GM12878 (cell line): ENCODE measurements around the gene KCNQ1. TPM values are rescaled to one million over a fixed set of nuclear protein-coding genes. Genes with fewer than 3 reads are reported as not detected.

Experiments used
- ATAC-seq: fragments of 200-7000 bp; cut with Tn5 transposase; 3 replicates; pipeline ENCODE4 v1.9.1; 2020; ENCODE audit warnings: mild to moderate bottlenecking, moderate library complexity
- BruUV-seq: library from RNA; stranded (reverse); fragments of 400-500 nt; replicated peaks from 2 replicates; lab custom pipeline; 2021; lab: Mats Ljungman, UMichigan
- CTCF ChIA-PET: fragments of 300-600 bp; sonication (Branson Sonifier 250); formaldehyde crosslinking; extraction: SDS; loops from one replicate; lab custom pipeline; 2021; ENCODE audit warnings: inconsistent platforms; lab: Yijun Ruan, JAX
- POLR2A ChIA-PET: fragments of 350-600 bp; formaldehyde crosslinking; extraction: SDS; loops from one replicate; lab custom pipeline; 2021; ENCODE audit warnings: inconsistent platforms; lab: Charles Lee
- RAD21 ChIA-PET: fragments of 300-600 bp; sonication (Branson Sonifier 250); formaldehyde crosslinking; loops from one replicate; lab custom pipeline; 2023; ENCODE audit warnings: antibody characterized with exemption; ENCODE audit not compliant: unreplicated experiment; lab: Charles Lee
- SMC1A ChIA-PET: fragments of 300-600 bp; sonication (Branson Sonifier 250); formaldehyde crosslinking; loops from one replicate; lab custom pipeline; 2023; ENCODE audit not compliant: unreplicated experiment, uncharacterized antibody; lab: Charles Lee
- DNase-seq: peaks from one replicate; pipeline ENCODE4 v3.0.0-alpha.2; 2011; ENCODE audit warnings: low read depth, low spot score
- FAIRE-seq: peaks from 3 replicates; lab custom pipeline; 2011; peaks lifted over from hg19 to GRCh38; lab: Jason Lieb, UNC
- H2AFZ ChIP-seq: 2 replicates; pipeline ENCODE4 v1.6.0; 2011; ENCODE audit warnings: low read depth, low read length, control low read depth; ENCODE audit not compliant: control insufficient read depth
- H3K27ac ChIP-seq: 2 replicates; pipeline ENCODE4 v1.5.1; 2011; ENCODE audit warnings: control low read depth; ENCODE audit not compliant: control insufficient read depth, insufficient read depth
- H3K27me3 ChIP-seq, 2 experiments: replicated peaks in 1 of 2; 2 replicates each; pipeline versions ENCODE4 v1.6.0 to v1.6.1; 2011; ENCODE audit warnings: low read length in 1 of 2; ENCODE audit not compliant: control insufficient read depth in 2 of 2, insufficient read depth in 2 of 2
- H3K36me3 ChIP-seq, 2 experiments: 2 replicates each; pipeline ENCODE4 v1.5.1; 2011; ENCODE audit warnings: low read length in 1 of 2; ENCODE audit not compliant: control insufficient read depth in 2 of 2, insufficient read depth in 2 of 2
- H3K4me1 ChIP-seq: 2 replicates; pipeline ENCODE4 v1.6.1; 2011; ENCODE audit warnings: mild to moderate bottlenecking, low read length, moderate library complexity, mixed read lengths; ENCODE audit not compliant: control insufficient read depth, insufficient read depth
- H3K4me2 ChIP-seq: 2 replicates; pipeline ENCODE4 v1.6.0; 2011; ENCODE audit warnings: control low read depth; ENCODE audit not compliant: control insufficient read depth, insufficient read depth
- H3K4me3 ChIP-seq: fragments of 200-600 bp; sonication (generic); 2 replicates; pipeline ENCODE4 v1.5.1; 2016
- H3K79me2 ChIP-seq: 2 replicates; pipeline ENCODE4 v1.6.0; 2011; ENCODE audit warnings: low read length; ENCODE audit not compliant: control insufficient read depth, insufficient read depth
- H3K9ac ChIP-seq: 2 replicates; pipeline ENCODE4 v1.8.0; 2011; ENCODE audit warnings: low read length, control low read depth, mixed read lengths; ENCODE audit not compliant: control insufficient read depth, insufficient read depth
- H3K9me3 ChIP-seq: replicated peaks from 3 replicates; pipeline ENCODE4 v1.5.1; 2011; ENCODE audit warnings: mild to moderate bottlenecking, low read length; ENCODE audit not compliant: control insufficient read depth, insufficient read depth
- H4K20me1 ChIP-seq: 2 replicates; pipeline ENCODE4 v1.6.0; 2011; ENCODE audit not compliant: control insufficient read depth, insufficient read depth
- BCL3 ChIP-seq: IDR thresholded peaks from 2 replicates; pipeline ENCODE4 v1.6.1; 2011; ENCODE audit warnings: borderline replicate concordance, low read depth, mild to moderate bottlenecking, moderate library complexity, low read length; ENCODE audit not compliant: insufficient read depth, poor library complexity, severe bottlenecking
- BHLHE40 ChIP-seq, 2 experiments: fragments of 450-650 bp in 1 of 2; IDR thresholded peaks; 2 replicates each; pipeline ENCODE4 v1.6.1; 2011 to 2017; ENCODE audit warnings: low read depth in 2 of 2, borderline replicate concordance in 1 of 2, improper control_type of control experiment in 1 of 2, low read length in 1 of 2, mild to moderate bottlenecking in 1 of 2
- EP300 ChIP-seq, 2 experiments: fragments of 150-350 bp in 1 of 2; IDR thresholded peaks; 2 replicates each; pipeline ENCODE4 v1.6.1; 2011 to 2012; ENCODE audit warnings: low read depth in 2 of 2, low read length in 2 of 2, borderline replicate concordance in 1 of 2, improper control_type of control experiment in 1 of 2, inconsistent platforms in 1 of 2; ENCODE audit not compliant: control insufficient read depth in 1 of 2
- FOXK2 ChIP-seq: fragments of 450-650 bp; IDR thresholded peaks from 2 replicates; pipeline ENCODE4 v1.6.1; 2017; ENCODE audit warnings: mild to moderate bottlenecking, moderate library complexity
- FOXM1 ChIP-seq: IDR thresholded peaks from 2 replicates; pipeline ENCODE4 v1.6.1; 2012; ENCODE audit warnings: low read depth, mild to moderate bottlenecking, inconsistent platforms, low read length, moderate library complexity
- IKZF1 ChIP-seq: fragments of 450-650 bp; conservative IDR thresholded peaks from 2 replicates; pipeline ENCODE4 v1.6.1; 2017; ENCODE audit warnings: antibody characterized with exemption, mild to moderate bottlenecking
- MLLT1 ChIP-seq: fragments of 450-650 bp; IDR thresholded peaks from 2 replicates; pipeline ENCODE4 v1.6.1; 2016; ENCODE audit warnings: mild to moderate bottlenecking
- MYB ChIP-seq: fragments of 150-350 bp; IDR thresholded peaks from 2 replicates; pipeline ENCODE4 v1.6.1; 2014; ENCODE audit warnings: mild to moderate bottlenecking, low read depth, low read length, borderline replicate concordance
- NBN ChIP-seq: fragments of 450-650 bp; IDR thresholded peaks from 2 replicates; pipeline ENCODE4 v1.6.1; 2016
- PRDM15 ChIP-seq: fragments of 450-650 bp; formaldehyde crosslinking; IDR thresholded peaks from 2 replicates; pipeline ENCODE4 v1.4.0; 2020; ENCODE audit warnings: mild to moderate bottlenecking, moderate library complexity
- RAD51 ChIP-seq: fragments of 450-650 bp; IDR thresholded peaks from 2 replicates; pipeline ENCODE4 v1.6.1; 2016; ENCODE audit warnings: moderate library complexity, mild to moderate bottlenecking, inconsistent platforms
- SP1 ChIP-seq: IDR thresholded peaks from one replicate; pipeline ENCODE4 v1.6.1; 2011; ENCODE audit warnings: low read depth, low read length
- WRNIP1 ChIP-seq: IDR thresholded peaks from 2 replicates; pipeline ENCODE4 v1.6.1; 2011; ENCODE audit warnings: low read depth, low read length, improper control_type of control experiment, borderline replicate concordance
- ZNF207 ChIP-seq: fragments of 450-650 bp; IDR thresholded peaks from 2 replicates; pipeline ENCODE4 v1.6.1; 2014; ENCODE audit warnings: antibody characterized with exemption, mild to moderate bottlenecking, borderline replicate concordance
- WGBS: methylation state at CpG from one replicate; pipeline ENCODE4 v1.1.6; 2016; ENCODE audit warnings: low lambda C conversion rate; ENCODE audit not compliant: insufficient replicate concordance, insufficient coverage; ENCODE audit errors: missing lambda C conversion rate; 5-methylcytosine and 5-hydroxymethylcytosine counted together
- in situ Hi-C: fragments of 300-500 bp; cut with MboI; formaldehyde crosslinking; loops from 9 replicates; pipeline ENCODE4 v1.14.3; 2018; ENCODE audit warnings: mixed read lengths
- intact Hi-C: fragments of 100-400 bp; cut with micrococcal nuclease; formaldehyde crosslinking; loops from one replicate; pipeline ENCODE4 v1.14.2; 2022; ENCODE audit not compliant: unreplicated experiment
- polyA plus RNA-seq, 11 experiments: library from polyadenylated mRNA; depleted of rRNA in 4 of 11; unstranded in 6 of 11; stranded (reverse) in 5 of 11; fragments of >200 nt; fragmentation: Nextera tagmentation in 4 of 11; fragmentation: Illumina TruSeq in 1 of 11; extraction: Ambion mirVana in 4 of 11; extraction: Trizol in 1 of 11; gene quantifications; 1 replicate in 1 of 11; 2 replicates in 10 of 11; pipeline versions ENCODE4 v1.2.1 to v1.2.3, GENCODE V29; 2011 to 2016; ENCODE audit warnings: inconsistent platforms in 2 of 11, missing spikeins in 2 of 11, low read depth in 1 of 11
- total RNA-seq, 4 experiments: library from RNA; depleted of rRNA in 3 of 4; stranded (reverse); fragments of >200 nt in 3 of 4; fragmentation: Illumina TruSeq in 1 of 4; extraction: Trizol in 1 of 4; gene quantifications; 2 replicates each; pipeline versions ENCODE4 v1.2.1 to v1.2.3, GENCODE V29; 2013 to 2021

Gene KCNQ1
- total and polyA plus RNA-seq, 10 of the 15 experiments (the other 5 are each of a cell fraction or from before 2014, with no cell fraction given): 0.03 to 0.15 (median 0.12) TPM; not detected in 7

- FAIRE-seq (no peak), DNase-seq (no peak), ATAC-seq (no peak)
- Histone ChIP-seq H3K4me3 (no peak overlapping the region), H3K4me1 (no peaks in the 10 kb centered on the region), H3K27me3 (no peaks in the 10 kb centered on the region), H3K36me3 (no peaks in the 10 kb centered on the region; a peak in 2 of 4 replicates), H2AFZ (no peak overlapping the region), H3K27ac (no peak overlapping the region), H4K20me1 (no peaks in the 10 kb centered on the region), H3K9ac (no peak overlapping the region), H3K9me3 (peaks cover 9% of the 10 kb centered on the region; the same call in 2 of the 3 replicates), H3K79me2 (no peaks in the 10 kb centered on the region), H3K4me2 (no peak overlapping the region)
- ChIA-PET SMC1A (no interaction called here), POLR2A (no interaction called here), CTCF (no interaction called here), RAD21 (no interaction called here)
- no peak for TF ChIP-seq NBN
- no peak for TF ChIP-seq MLLT1
- TF ChIP-seq WRNIP1: no peak
- TF ChIP-seq BHLHE40 (IDR thresholded peaks at IDR 0.05; ENCODE audit: borderline replicate concordance in 1 of 2, low read depth in 2 of 2, low read length in 1 of 2): no peak
- no peak for TF ChIP-seq FOXM1
- no peak for TF ChIP-seq EP300 (IDR thresholded peaks at IDR 0.05; ENCODE audit: borderline replicate concordance in 1 of 2, control insufficient read depth in 1 of 2, low read depth in 2 of 2, low read length in 2 of 2)
- TF ChIP-seq FOXK2: no peak
- TF ChIP-seq SP1: no peak
- TF ChIP-seq RAD51: no peak
- no peak for TF ChIP-seq ZNF207
- no peak for TF ChIP-seq PRDM15
- TF ChIP-seq MYB: no peak
- no peak for TF ChIP-seq IKZF1
- no peak for TF ChIP-seq BCL3
- WGBS: 81% methylated on average over 19 of the region's 19 CpGs
- in situ Hi-C loops (no loop called here), intact Hi-C loops (no loop called here)
- no TSS peak for BruUV-seq
Observed at GRCh38 chr11:2662430-2663299, 217.9 kb downstream of the KCNQ1 start.
